ENCODE measurements around the gene MERTK.
"Not testable (repeated sequence)": the region's sequence is repeated elsewhere in the genome, so short reads cannot be mapped to it uniquely, and the experiment has no call there.

Gene MERTK

GRCh38 chr2:112033600-112033999 lies 135.2 kb downstream of the MERTK start:
- TF ChIP-seq EZH2phosphoT487 (IDR thresholded peaks at IDR 0.05; ENCODE audit: borderline replicate concordance, low read length), result no peak
- TF ChIP-seq, protein P1, sequence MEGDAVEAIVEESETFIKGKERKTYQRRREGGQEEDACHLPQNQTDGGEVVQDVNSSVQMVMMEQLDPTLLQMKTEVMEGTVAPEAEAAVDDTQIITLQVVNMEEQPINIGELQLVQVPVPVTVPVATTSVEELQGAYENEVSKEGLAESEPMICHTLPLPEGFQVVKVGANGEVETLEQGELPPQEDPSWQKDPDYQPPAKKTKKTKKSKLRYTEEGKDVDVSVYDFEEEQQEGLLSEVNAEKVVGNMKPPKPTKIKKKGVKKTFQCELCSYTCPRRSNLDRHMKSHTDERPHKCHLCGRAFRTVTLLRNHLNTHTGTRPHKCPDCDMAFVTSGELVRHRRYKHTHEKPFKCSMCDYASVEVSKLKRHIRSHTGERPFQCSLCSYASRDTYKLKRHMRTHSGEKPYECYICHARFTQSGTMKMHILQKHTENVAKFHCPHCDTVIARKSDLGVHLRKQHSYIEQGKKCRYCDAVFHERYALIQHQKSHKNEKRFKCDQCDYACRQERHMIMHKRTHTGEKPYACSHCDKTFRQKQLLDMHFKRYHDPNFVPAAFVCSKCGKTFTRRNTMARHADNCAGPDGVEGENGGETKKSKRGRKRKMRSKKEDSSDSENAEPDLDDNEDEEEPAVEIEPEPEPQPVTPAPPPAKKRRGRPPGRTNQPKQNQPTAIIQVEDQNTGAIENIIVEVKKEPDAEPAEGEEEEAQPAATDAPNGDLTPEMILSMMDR (IDR thresholded peaks at IDR 0.05; ENCODE audit: low read depth, low read length, poor library complexity, severe bottlenecking), result no peak
- H3K9me2 ChIP-seq (replicated peaks; ENCODE audit: control insufficient read depth, low read length), result no peaks in the 10 kb centered on the region
- H3K4me1 ChIP-seq (ENCODE audit: control insufficient read depth, low read length), result no peaks in the 10 kb centered on the region
- no peak overlapping the region for H3K27ac ChIP-seq (ENCODE audit: low read depth, low read length)
- H3K27me3 ChIP-seq (ENCODE audit: control insufficient read depth, low read length), result 0 out of 2 replicates have a peak, but pooled peaks cover 5% of the 10 kb centered on the region
- H3K79me2 ChIP-seq (ENCODE audit: control insufficient read depth, low read length), result no peaks in the 10 kb centered on the region
- no peaks in the 10 kb centered on the region for H3F3A ChIP-seq (ENCODE audit: control insufficient read depth, insufficient read depth)
- H3K4me3 ChIP-seq (ENCODE audit: low read length), result no peak overlapping the region
- H3K4me2 ChIP-seq (ENCODE audit: low read length), result no peak overlapping the region
- H4K20me1 ChIP-seq (ENCODE audit: control insufficient read depth, insufficient read depth, low read depth, low read length), result no peaks in the 10 kb centered on the region
- no peaks in the 10 kb centered on the region; the same call in 1 of the 2 replicates for H3K9me3 ChIP-seq (ENCODE audit: control insufficient read depth, insufficient read depth, low read length)
- H3K36me3 ChIP-seq (ENCODE audit: control insufficient read depth, low read length), result no peaks in the 10 kb centered on the region

GRCh38 chr2:112034924-112035323 lies 136.5 kb downstream of the MERTK start:
- Histone ChIP-seq H3K9me3 (ENCODE audit: control insufficient read depth, insufficient read depth, low read length) (peaks cover 3% of the 10 kb centered on the region; the same call in 1 of the 2 replicates), H3F3A (ENCODE audit: control insufficient read depth, insufficient read depth) (no peaks in the 10 kb centered on the region), H3K36me3 (ENCODE audit: control insufficient read depth, low read length) (no peaks in the 10 kb centered on the region), H3K4me3 (ENCODE audit: low read length) (no peak overlapping the region), H3K9me2 (replicated peaks; ENCODE audit: control insufficient read depth, low read length) (no peaks in the 10 kb centered on the region), H4K20me1 (ENCODE audit: control insufficient read depth, insufficient read depth, low read depth, low read length) (no peaks in the 10 kb centered on the region), H3K79me2 (ENCODE audit: control insufficient read depth, low read length) (no peaks in the 10 kb centered on the region), H3K27me3 (ENCODE audit: control insufficient read depth, low read length) (0 out of 2 replicates have a peak, but pooled peaks cover 5% of the 10 kb centered on the region), H3K4me1 (ENCODE audit: control insufficient read depth, low read length) (no peaks in the 10 kb centered on the region), H3K27ac (ENCODE audit: low read depth, low read length) (no peak overlapping the region), H3K4me2 (ENCODE audit: low read length) (no peak overlapping the region)
- no peak for TF ChIP-seq EZH2phosphoT487 (IDR thresholded peaks at IDR 0.05; ENCODE audit: borderline replicate concordance, low read length)
- TF ChIP-seq, protein P1 (IDR thresholded peaks at IDR 0.05; ENCODE audit: low read depth, low read length, poor library complexity, severe bottlenecking), result no peak

GRCh38 chr2:112035786-112036185 lies 137.4 kb downstream of the MERTK start:
- Histone ChIP-seq H3K4me3 (ENCODE audit: low read length) (no peak overlapping the region), H3K27ac (ENCODE audit: low read depth, low read length) (no peak overlapping the region), H4K20me1 (ENCODE audit: control insufficient read depth, insufficient read depth, low read depth, low read length) (no peaks in the 10 kb centered on the region), H3K9me3 (ENCODE audit: control insufficient read depth, insufficient read depth, low read length) (peaks cover 3% of the 10 kb centered on the region; the same call in 1 of the 2 replicates), H3K4me2 (ENCODE audit: low read length) (no peak overlapping the region), H3K79me2 (ENCODE audit: control insufficient read depth, low read length) (no peaks in the 10 kb centered on the region), H3K36me3 (ENCODE audit: control insufficient read depth, low read length) (no peaks in the 10 kb centered on the region), H3K9me2 (replicated peaks; ENCODE audit: control insufficient read depth, low read length) (no peaks in the 10 kb centered on the region), H3K27me3 (ENCODE audit: control insufficient read depth, low read length) (0 out of 2 replicates have a peak, but pooled peaks cover 5% of the 10 kb centered on the region), H3F3A (ENCODE audit: control insufficient read depth, insufficient read depth) (no peaks in the 10 kb centered on the region), H3K4me1 (ENCODE audit: control insufficient read depth, low read length) (no peaks in the 10 kb centered on the region)
- TF ChIP-seq EZH2phosphoT487 (IDR thresholded peaks at IDR 0.05; ENCODE audit: borderline replicate concordance, low read length), result no peak
- TF ChIP-seq, protein P1 (IDR thresholded peaks at IDR 0.05; ENCODE audit: low read depth, low read length, poor library complexity, severe bottlenecking), result no peak

GRCh38 chr2:112039556-112039955 lies 141.1 kb downstream of the MERTK start:
- H3K4me3 ChIP-seq (ENCODE audit: low read length); H3K4me1 ChIP-seq (ENCODE audit: control insufficient read depth, low read length); H4K20me1 ChIP-seq (ENCODE audit: control insufficient read depth, insufficient read depth, low read depth, low read length); H3K27ac ChIP-seq (ENCODE audit: low read depth, low read length); H3K27me3 ChIP-seq (ENCODE audit: control insufficient read depth, low read length); H3K79me2 ChIP-seq (ENCODE audit: control insufficient read depth, low read length); H3K9me2 ChIP-seq (replicated peaks; ENCODE audit: control insufficient read depth, low read length); H3K9me3 ChIP-seq (ENCODE audit: control insufficient read depth, insufficient read depth, low read length); H3K36me3 ChIP-seq (ENCODE audit: control insufficient read depth, low read length); H3K4me2 ChIP-seq (ENCODE audit: low read length); H3F3A ChIP-seq (ENCODE audit: control insufficient read depth, insufficient read depth): not testable (repeated sequence)

GRCh38 chr2:112040066-112040465 lies 141.7 kb downstream of the MERTK start:
- not testable (repeated sequence) for H4K20me1 ChIP-seq (ENCODE audit: control insufficient read depth, insufficient read depth, low read depth, low read length); H3K27ac ChIP-seq (ENCODE audit: low read depth, low read length); H3K27me3 ChIP-seq (ENCODE audit: control insufficient read depth, low read length); H3K4me1 ChIP-seq (ENCODE audit: control insufficient read depth, low read length); H3K36me3 ChIP-seq (ENCODE audit: control insufficient read depth, low read length); H3K4me2 ChIP-seq (ENCODE audit: low read length); H3K79me2 ChIP-seq (ENCODE audit: control insufficient read depth, low read length); H3K4me3 ChIP-seq (ENCODE audit: low read length); H3F3A ChIP-seq (ENCODE audit: control insufficient read depth, insufficient read depth); H3K9me2 ChIP-seq (replicated peaks; ENCODE audit: control insufficient read depth, low read length); H3K9me3 ChIP-seq (ENCODE audit: control insufficient read depth, insufficient read depth, low read length)

DNA sequence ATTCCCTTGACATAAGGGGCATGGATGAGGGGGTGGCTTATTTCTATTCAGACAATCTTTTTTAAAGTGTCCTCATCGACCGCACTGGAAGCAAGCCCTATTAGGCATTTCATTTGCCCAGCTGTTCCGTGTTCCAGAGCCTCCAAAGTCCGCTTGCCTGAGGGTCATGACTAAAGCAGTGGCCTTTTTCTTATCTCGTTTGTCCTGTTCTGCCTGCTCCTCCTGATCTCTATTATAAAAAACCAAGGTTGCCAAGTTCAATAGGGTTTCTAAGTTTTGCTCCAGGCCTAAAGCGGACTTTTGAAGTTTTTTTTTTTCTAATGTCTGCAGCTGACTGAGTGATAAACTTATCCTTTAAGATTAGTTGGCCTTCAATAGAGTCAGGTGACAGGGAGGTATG lies 143.1 kb downstream of the MERTK start:
- H3K4me3 ChIP-seq (ENCODE audit: low read length); H4K20me1 ChIP-seq (ENCODE audit: control insufficient read depth, insufficient read depth, low read depth, low read length); H3K4me2 ChIP-seq (ENCODE audit: low read length); H3K9me2 ChIP-seq (replicated peaks; ENCODE audit: control insufficient read depth, low read length); H3F3A ChIP-seq (ENCODE audit: control insufficient read depth, insufficient read depth); H3K27me3 ChIP-seq (ENCODE audit: control insufficient read depth, low read length); H3K27ac ChIP-seq (ENCODE audit: low read depth, low read length); H3K36me3 ChIP-seq (ENCODE audit: control insufficient read depth, low read length); H3K4me1 ChIP-seq (ENCODE audit: control insufficient read depth, low read length); H3K79me2 ChIP-seq (ENCODE audit: control insufficient read depth, low read length); H3K9me3 ChIP-seq (ENCODE audit: control insufficient read depth, insufficient read depth, low read length): not testable (repeated sequence)

Data from DOHH2 (cell line).